HEK293 (cell line): ENCODE results near the gene IL2.
A peak's percentile ranks its signal among the peaks of the same experiment; 100 is the strongest.

Source experiments
- CTCF ChIA-PET: fragments of 350-600 bp; formaldehyde crosslinking; extraction: SDS; loops from one replicate; lab custom pipeline; 2021; ENCODE audit warnings: antibody characterized with exemption; lab: Yijun Ruan, JAX
- POLR2A ChIA-PET: fragments of 300-600 bp; formaldehyde crosslinking; extraction: SDS; loops from one replicate; lab custom pipeline; 2020; ENCODE audit warnings: antibody characterized with exemption, inconsistent platforms; lab: Yijun Ruan, JAX
- H3K27ac ChIP-seq: fragments of 200-500 bp; sonication (Bioruptor generic); 2 replicates; pipeline ENCODE4 v1.5.1; 2014; ENCODE audit warnings: low read depth, low read length, control low read depth, inconsistent platforms; ENCODE audit errors: extremely low read depth
- H3K36me3 ChIP-seq, 2 experiments: fragments of 200-500 bp in 1 of 2; sonication (Bioruptor generic) in 1 of 2; 1 replicate in 1 of 2; 2 replicates in 1 of 2; pipeline ENCODE4 v1.5.1; 2014 to 2017; ENCODE audit warnings: inconsistent platforms in 2 of 2, low read length in 2 of 2; ENCODE audit not compliant: control insufficient read depth in 2 of 2, insufficient read depth in 1 of 2
- H3K4me1 ChIP-seq: fragments of 200-500 bp; sonication (Bioruptor generic); 2 replicates; pipeline ENCODE4 v1.5.1; 2014; ENCODE audit warnings: mild to moderate bottlenecking, low read length, inconsistent platforms; ENCODE audit not compliant: control insufficient read depth, insufficient read depth
- H3K4me3 ChIP-seq: 2 replicates; pipeline ENCODE4 v1.5.1; 2011; ENCODE audit warnings: low read depth, mild to moderate bottlenecking, control low read depth, low read length, moderate library complexity
- H3K9me3 ChIP-seq: fragments of 200-500 bp; sonication (Bioruptor generic); 2 replicates; pipeline ENCODE4 v1.5.1; 2014; ENCODE audit warnings: low read depth, low read length, inconsistent platforms; ENCODE audit not compliant: control insufficient read depth, insufficient read depth
- ATF2 ChIP-seq: fragments of 450-650 bp; formaldehyde crosslinking; IDR thresholded peaks from 2 replicates; pipeline ENCODE4 v1.5.1; 2016; ENCODE audit warnings: missing biosample characterization, missing genetic modification characterization, low read depth
- FEZF1 ChIP-seq: fragments of 450-650 bp; formaldehyde crosslinking; IDR thresholded peaks from 2 replicates; pipeline ENCODE4 v1.5.1; 2016; ENCODE audit warnings: missing biosample characterization, missing genetic modification characterization
- GLIS1 ChIP-seq: fragments of 450-650 bp; formaldehyde crosslinking; IDR thresholded peaks from 2 replicates; pipeline ENCODE4 v1.5.1; 2016; ENCODE audit warnings: missing biosample characterization, missing genetic modification characterization
- MZF1 ChIP-seq: fragments of 450-650 bp; formaldehyde crosslinking; IDR thresholded peaks from 2 replicates; pipeline ENCODE4 v1.5.1; 2017; ENCODE audit warnings: missing biosample characterization, missing genetic modification characterization, borderline replicate concordance
- OSR2 ChIP-seq: fragments of 450-650 bp; formaldehyde crosslinking; IDR thresholded peaks from 2 replicates; pipeline ENCODE4 v1.5.1; 2016; ENCODE audit warnings: missing biosample characterization, missing genetic modification characterization
- ZBTB17 ChIP-seq: fragments of 450-650 bp; formaldehyde crosslinking; IDR thresholded peaks from 2 replicates; pipeline ENCODE4 v1.5.1; 2016; ENCODE audit warnings: missing biosample characterization, missing genetic modification characterization
- ZBTB21 ChIP-seq: fragments of 450-650 bp; formaldehyde crosslinking; IDR thresholded peaks from 2 replicates; pipeline ENCODE4 v1.5.1; 2017; ENCODE audit warnings: missing biosample characterization, missing genetic modification characterization
- ZBTB48 ChIP-seq: fragments of 450-650 bp; formaldehyde crosslinking; IDR thresholded peaks from 2 replicates; pipeline ENCODE4 v1.5.1; 2016; ENCODE audit warnings: missing biosample characterization, missing genetic modification characterization
- ZIC2 ChIP-seq: fragments of 450-650 bp; formaldehyde crosslinking; IDR thresholded peaks from 2 replicates; pipeline ENCODE4 v1.5.1; 2016; ENCODE audit warnings: missing biosample characterization, missing genetic modification characterization
- ZNF10 ChIP-seq: fragments of 450-650 bp; formaldehyde crosslinking; IDR thresholded peaks from 2 replicates; pipeline ENCODE4 v1.5.1; 2017; ENCODE audit warnings: missing biosample characterization, missing genetic modification characterization
- ZNF133 ChIP-seq: fragments of 450-650 bp; formaldehyde crosslinking; IDR thresholded peaks from 2 replicates; pipeline ENCODE4 v1.5.1; 2016; ENCODE audit warnings: missing biosample characterization, missing genetic modification characterization
- ZNF174 ChIP-seq: fragments of 450-650 bp; formaldehyde crosslinking; IDR thresholded peaks from 2 replicates; pipeline ENCODE4 v1.5.0; 2017; ENCODE audit warnings: missing biosample characterization, mild to moderate bottlenecking, missing genetic modification characterization
- ZNF2 ChIP-seq: fragments of 450-650 bp; formaldehyde crosslinking; IDR thresholded peaks from 2 replicates; pipeline ENCODE4 v1.5.1; 2016; ENCODE audit warnings: missing biosample characterization, missing genetic modification characterization
- ZNF23 ChIP-seq: fragments of 450-650 bp; formaldehyde crosslinking; IDR thresholded peaks from 2 replicates; pipeline ENCODE4 v1.5.1; 2016; ENCODE audit warnings: missing biosample characterization, missing genetic modification characterization, borderline replicate concordance
- ZNF24 ChIP-seq: fragments of 450-650 bp; formaldehyde crosslinking; IDR thresholded peaks from 2 replicates; pipeline ENCODE4 v1.5.1; 2016; ENCODE audit warnings: missing biosample characterization, missing genetic modification characterization
- ZNF518A ChIP-seq: fragments of 450-650 bp; formaldehyde crosslinking; conservative IDR thresholded peaks from 2 replicates; pipeline ENCODE4 v1.5.1; 2016; ENCODE audit warnings: low read depth, missing biosample characterization, missing genetic modification characterization
- ZNF571 ChIP-seq: fragments of 450-650 bp; formaldehyde crosslinking; IDR thresholded peaks from 2 replicates; pipeline ENCODE4 v1.5.0; 2017; ENCODE audit warnings: missing biosample characterization, missing genetic modification characterization
- ZNF580 ChIP-seq: fragments of 450-650 bp; formaldehyde crosslinking; IDR thresholded peaks from 2 replicates; pipeline ENCODE4 v1.5.1; 2016; ENCODE audit warnings: missing biosample characterization, missing genetic modification characterization
- ZNF623 ChIP-seq: fragments of 450-650 bp; formaldehyde crosslinking; IDR thresholded peaks from 2 replicates; pipeline ENCODE4 v1.5.1; 2016; ENCODE audit warnings: missing biosample characterization, missing genetic modification characterization
- ZNF692 ChIP-seq: fragments of 450-650 bp; formaldehyde crosslinking; IDR thresholded peaks from 2 replicates; pipeline ENCODE4 v1.5.1; 2016; ENCODE audit warnings: missing biosample characterization, missing genetic modification characterization
- ZNF843 ChIP-seq: fragments of 450-650 bp; formaldehyde crosslinking; IDR thresholded peaks from 2 replicates; pipeline ENCODE4 v1.5.1; 2016; ENCODE audit warnings: missing biosample characterization, missing genetic modification characterization
- ZXDB ChIP-seq: fragments of 450-650 bp; formaldehyde crosslinking; IDR thresholded peaks from 2 replicates; pipeline ENCODE4 v1.5.1; 2016; ENCODE audit warnings: missing biosample characterization, missing genetic modification characterization
- TF ChIP-seq, protein P1 (sequence below): fragments of 450-650 bp; formaldehyde crosslinking; IDR thresholded peaks from 2 replicates; pipeline ENCODE4 v1.5.1; 2016; ENCODE audit warnings: missing biosample characterization, missing genetic modification characterization
- TF ChIP-seq, protein P2 (sequence below): fragments of 450-650 bp; formaldehyde crosslinking; IDR thresholded peaks from 2 replicates; pipeline ENCODE4 v1.5.1; 2017; ENCODE audit warnings: missing biosample characterization, missing genetic modification characterization

Gene IL2

DNA sequence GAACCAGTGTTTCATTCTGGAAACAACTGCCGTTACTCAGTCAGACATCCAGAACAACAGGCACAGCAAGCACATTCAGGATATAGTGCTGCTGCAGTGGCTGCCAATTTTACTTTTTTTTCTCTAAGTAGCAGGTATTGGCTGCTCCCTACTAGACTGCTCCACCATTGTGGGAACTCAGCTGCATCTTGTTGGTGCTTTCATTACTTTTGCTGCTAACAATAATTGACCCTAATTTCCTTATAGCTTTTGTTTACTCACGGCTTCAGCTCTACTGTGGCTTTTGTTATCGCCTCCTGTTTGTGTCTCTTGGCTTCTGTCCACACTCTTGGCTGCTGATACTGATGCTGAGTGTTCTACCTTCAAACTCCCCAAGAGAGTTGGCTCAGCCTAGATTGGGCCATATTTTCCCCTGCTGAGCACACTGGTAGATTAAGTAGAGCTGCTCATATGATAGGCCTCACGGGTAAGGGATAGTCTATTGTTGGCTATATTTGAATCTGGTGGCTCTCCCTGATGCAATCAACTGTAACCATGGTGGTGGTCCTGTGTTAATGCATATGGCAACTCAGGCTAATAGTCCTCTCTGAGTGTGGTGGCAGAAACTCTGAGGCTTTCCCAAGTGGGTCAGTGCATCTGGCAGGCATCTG lies 44.5 kb upstream of the IL2 start:
- ChIA-PET POLR2A (interaction anchor here (0.6 kb wide), 1 partner anchor 414 kb away, joined by 6 read pairs; no protein-coding TSS in a partner anchor), CTCF (no interaction called here)
- peak overlapping the region; percentile 29; the same call in 1 of the 2 replicates for H3K27ac ChIP-seq
- H3K36me3 ChIP-seq = no peaks in the 10 kb centered on the region
- H3K4me3 ChIP-seq = no peak overlapping the region
- no peaks in the 10 kb centered on the region for H3K9me3 ChIP-seq
- no peaks in the 10 kb centered on the region for H3K4me1 ChIP-seq
- TF ChIP-seq GLIS1 (tag by site-specific recombination) (peak; percentile 93), ZNF623 (tag by site-specific recombination) (no peak), FEZF1 (tag by site-specific recombination) (peak; percentile 89), ATF2 (tag by site-specific recombination) (no peak), ZNF10 (tag by site-specific recombination) (no peak), ZIC2 (tag by site-specific recombination) (peak; percentile 16; the same call in 1 of the 2 replicates), ZNF23 (no peak), ZNF133 (tag by site-specific recombination) (peak; percentile 36; the same call in 1 of the 2 replicates), ZNF571 (tag by site-specific recombination) (no peak), ZBTB48 (tag by site-specific recombination) (peak; percentile 74), ZNF24 (tag by site-specific recombination) (no peak; the same call in 1 of the 2 replicates), ZNF843 (tag by site-specific recombination) (peak; percentile 71), MZF1 (tag by site-specific recombination) (0 out of 2 replicates have a peak, but pooled peaks have one; percentile 52), ZNF692 (tag by site-specific recombination) (0 out of 2 replicates have a peak, but pooled peaks have one; percentile 31), ZBTB17 (tag by site-specific recombination) (peak; percentile 35; the same call in 1 of the 2 replicates), OSR2 (peak; percentile 85), ZNF580 (tag by site-specific recombination) (0 out of 2 replicates have a peak, but pooled peaks have one; percentile 18), ZBTB21 (peak; percentile 30; the same call in 1 of the 2 replicates), ZXDB (tag by site-specific recombination) (peak; percentile 62; the same call in 1 of the 2 replicates), ZNF518A (peak; percentile 52), ZNF174 (no peak), ZNF2 (tag by site-specific recombination) (no peak)
- TF ChIP-seq, protein P1, sequence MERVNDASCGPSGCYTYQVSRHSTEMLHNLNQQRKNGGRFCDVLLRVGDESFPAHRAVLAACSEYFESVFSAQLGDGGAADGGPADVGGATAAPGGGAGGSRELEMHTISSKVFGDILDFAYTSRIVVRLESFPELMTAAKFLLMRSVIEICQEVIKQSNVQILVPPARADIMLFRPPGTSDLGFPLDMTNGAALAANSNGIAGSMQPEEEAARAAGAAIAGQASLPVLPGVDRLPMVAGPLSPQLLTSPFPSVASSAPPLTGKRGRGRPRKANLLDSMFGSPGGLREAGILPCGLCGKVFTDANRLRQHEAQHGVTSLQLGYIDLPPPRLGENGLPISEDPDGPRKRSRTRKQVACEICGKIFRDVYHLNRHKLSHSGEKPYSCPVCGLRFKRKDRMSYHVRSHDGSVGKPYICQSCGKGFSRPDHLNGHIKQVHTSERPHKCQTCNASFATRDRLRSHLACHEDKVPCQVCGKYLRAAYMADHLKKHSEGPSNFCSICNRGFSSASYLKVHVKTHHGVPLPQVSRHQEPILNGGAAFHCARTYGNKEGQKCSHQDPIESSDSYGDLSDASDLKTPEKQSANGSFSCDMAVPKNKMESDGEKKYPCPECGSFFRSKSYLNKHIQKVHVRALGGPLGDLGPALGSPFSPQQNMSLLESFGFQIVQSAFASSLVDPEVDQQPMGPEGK = 0 out of 2 replicates have a peak, but pooled peaks have one; percentile 26
- TF ChIP-seq, protein P2, sequence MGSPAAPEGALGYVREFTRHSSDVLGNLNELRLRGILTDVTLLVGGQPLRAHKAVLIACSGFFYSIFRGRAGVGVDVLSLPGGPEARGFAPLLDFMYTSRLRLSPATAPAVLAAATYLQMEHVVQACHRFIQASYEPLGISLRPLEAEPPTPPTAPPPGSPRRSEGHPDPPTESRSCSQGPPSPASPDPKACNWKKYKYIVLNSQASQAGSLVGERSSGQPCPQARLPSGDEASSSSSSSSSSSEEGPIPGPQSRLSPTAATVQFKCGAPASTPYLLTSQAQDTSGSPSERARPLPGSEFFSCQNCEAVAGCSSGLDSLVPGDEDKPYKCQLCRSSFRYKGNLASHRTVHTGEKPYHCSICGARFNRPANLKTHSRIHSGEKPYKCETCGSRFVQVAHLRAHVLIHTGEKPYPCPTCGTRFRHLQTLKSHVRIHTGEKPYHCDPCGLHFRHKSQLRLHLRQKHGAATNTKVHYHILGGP (tag by site-specific recombination) = no peak
